HL-60 (cell line): Measurements from ENCODE around the gene ARHGEF4.

Experiments used
- DNase-seq, 2 experiments: peaks; one replicate each; pipeline ENCODE4 v3.0.0-alpha.2; 2010 to 2020; ENCODE audit warnings: low read depth in 1 of 2, low spot score in 1 of 2
- H3K27ac ChIP-seq: fragments of 250-450 bp; sonication (Bioruptor Pico); replicated peaks from 2 replicates; pipeline ENCODE4 v1.5.1; 2020; ENCODE audit warnings: mild to moderate bottlenecking, moderate library complexity
- H3K27me3 ChIP-seq: fragments of 250-450 bp; sonication (Bioruptor Pico); 2 replicates; pipeline ENCODE4 v1.5.1; 2021; ENCODE audit warnings: mild to moderate bottlenecking, moderate library complexity; ENCODE audit not compliant: insufficient read depth, poor library complexity, severe bottlenecking
- H3K4me3 ChIP-seq: replicated peaks from 2 replicates; pipeline ENCODE4 v1.5.1; 2011; ENCODE audit warnings: mild to moderate bottlenecking, control low read depth, low read length; ENCODE audit not compliant: insufficient read depth
- CTCF ChIP-seq: IDR thresholded peaks from one replicate; pipeline ENCODE4 v1.5.1; 2011; ENCODE audit warnings: low read length, control low read depth, inconsistent platforms; ENCODE audit not compliant: insufficient read depth
- GABPA ChIP-seq: IDR thresholded peaks from 2 replicates; pipeline ENCODE4 v1.6.1; 2012; ENCODE audit warnings: low read depth
- POLR2AphosphoS5 ChIP-seq: IDR thresholded peaks from 2 replicates; pipeline ENCODE4 v1.6.1; 2012; ENCODE audit warnings: low read depth
- REST ChIP-seq: IDR thresholded peaks from 2 replicates; pipeline ENCODE4 v1.6.1; 2012; ENCODE audit warnings: low read depth; ENCODE audit not compliant: insufficient replicate concordance
- SPI1 ChIP-seq: IDR thresholded peaks from 2 replicates; pipeline ENCODE4 v1.6.1; 2012; ENCODE audit warnings: low read depth, mild to moderate bottlenecking, borderline replicate concordance

The ARHGEF4 gene

GRCh38 chr2:130911996-130912395, 75.3 kb downstream of the ARHGEF4 start:
- TF ChIP-seq GABPA (no peak), SPI1 (no peak), POLR2AphosphoS5 (no peak), CTCF (no peak), REST (no peak)
- Histone ChIP-seq H3K27ac (no peak overlapping the region), H3K4me3 (no peak overlapping the region), H3K27me3 (peaks cover 3% of the 10 kb centered on the region)
- no peak for DNase-seq

GRCh38 chr2:130912471-130912870, 75.8 kb downstream of the ARHGEF4 start:
- Histone ChIP-seq H3K4me3 (no peak overlapping the region), H3K27me3 (peaks cover 3% of the 10 kb centered on the region), H3K27ac (no peak overlapping the region)
- TF ChIP-seq POLR2AphosphoS5 (no peak), GABPA (no peak), SPI1 (no peak), CTCF (no peak)
- no peak for DNase-seq

GRCh38 chr2:130913891-130914290, 77.2 kb downstream of the ARHGEF4 start:
- peaks cover 3% of the 10 kb centered on the region for H3K27me3 ChIP-seq
- DNase-seq, result no peak
- H3K27ac ChIP-seq, result no peak overlapping the region
- no peak for TF ChIP-seq SPI1
- no peak for TF ChIP-seq POLR2AphosphoS5
- no peak for TF ChIP-seq CTCF
- TF ChIP-seq GABPA, result no peak
- TF ChIP-seq REST, result no peak
- H3K4me3 ChIP-seq, result no peak overlapping the region

GRCh38 chr2:130915149-130915548, 78.4 kb downstream of the ARHGEF4 start:
- TF ChIP-seq GABPA (no peak), SPI1 (no peak), REST (no peak), CTCF (no peak), POLR2AphosphoS5 (no peak)
- DNase-seq, result no peak
- Histone ChIP-seq H3K27ac (no peak overlapping the region), H3K27me3 (peaks cover 3% of the 10 kb centered on the region), H3K4me3 (no peak overlapping the region)
